Mucosa of stomach (tissue), 1 donor: Measurements from ENCODE around the gene RAD54L.
"Not testable (repeated sequence)": the region's sequence is repeated elsewhere in the genome, so short reads cannot be mapped to it uniquely, and the experiment has no call there.

ENCODE experiments used
- H3K27me3 ChIP-seq: one replicate; pipeline ENCODE4 v1.7.0; 2013; ENCODE audit warnings: mild to moderate bottlenecking, low read length; ENCODE audit not compliant: control insufficient read depth, insufficient read depth
- H3K36me3 ChIP-seq: one replicate; pipeline ENCODE4 v1.7.0; 2013; ENCODE audit warnings: low read length; ENCODE audit not compliant: control insufficient read depth, insufficient read depth
- H3K4me1 ChIP-seq: one replicate; pipeline ENCODE4 v1.7.0; 2013; ENCODE audit warnings: mild to moderate bottlenecking, low read length; ENCODE audit not compliant: control insufficient read depth, insufficient read depth
- H3K4me3 ChIP-seq: one replicate; pipeline ENCODE4 v1.7.0; 2013; ENCODE audit warnings: low read length
- H3K9ac ChIP-seq: one replicate; pipeline ENCODE4 v1.7.0; 2013; ENCODE audit warnings: mild to moderate bottlenecking, low read length, moderate library complexity
- H3K9me3 ChIP-seq: one replicate; pipeline ENCODE4 v1.7.0; 2013; ENCODE audit warnings: mild to moderate bottlenecking, low read length, moderate library complexity; ENCODE audit not compliant: control insufficient read depth
- donor health status: Pancreatic carcinoma.

RAD54L gene

DNA sequence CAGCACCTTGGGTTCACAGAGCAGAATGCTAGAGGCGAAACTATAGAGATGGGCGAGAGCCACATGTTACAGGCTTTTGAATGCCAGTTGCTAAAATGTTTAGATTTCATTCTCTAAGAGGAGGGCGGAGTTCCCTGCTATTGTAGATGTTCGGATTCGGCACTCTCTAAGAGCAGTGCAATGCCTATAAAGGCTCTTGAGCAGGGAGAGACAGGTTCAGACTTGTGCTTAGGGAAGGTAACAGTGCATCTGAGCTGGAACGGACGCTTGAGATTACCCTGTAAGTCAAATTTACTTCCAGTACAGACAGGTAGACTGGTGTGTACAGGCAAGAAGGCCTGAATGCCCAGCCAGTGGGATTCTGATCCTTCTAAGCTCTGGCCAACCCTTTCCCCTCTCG, 29.1 kb upstream of the RAD54L start:
- Histone ChIP-seq H3K4me3 (no peak overlapping the region), H3K27me3 (no peaks in the 10 kb centered on the region), H3K9me3 (no peaks in the 10 kb centered on the region), H3K4me1 (no peaks in the 10 kb centered on the region), H3K36me3 (no peaks in the 10 kb centered on the region), H3K9ac (no peak overlapping the region)

DNA sequence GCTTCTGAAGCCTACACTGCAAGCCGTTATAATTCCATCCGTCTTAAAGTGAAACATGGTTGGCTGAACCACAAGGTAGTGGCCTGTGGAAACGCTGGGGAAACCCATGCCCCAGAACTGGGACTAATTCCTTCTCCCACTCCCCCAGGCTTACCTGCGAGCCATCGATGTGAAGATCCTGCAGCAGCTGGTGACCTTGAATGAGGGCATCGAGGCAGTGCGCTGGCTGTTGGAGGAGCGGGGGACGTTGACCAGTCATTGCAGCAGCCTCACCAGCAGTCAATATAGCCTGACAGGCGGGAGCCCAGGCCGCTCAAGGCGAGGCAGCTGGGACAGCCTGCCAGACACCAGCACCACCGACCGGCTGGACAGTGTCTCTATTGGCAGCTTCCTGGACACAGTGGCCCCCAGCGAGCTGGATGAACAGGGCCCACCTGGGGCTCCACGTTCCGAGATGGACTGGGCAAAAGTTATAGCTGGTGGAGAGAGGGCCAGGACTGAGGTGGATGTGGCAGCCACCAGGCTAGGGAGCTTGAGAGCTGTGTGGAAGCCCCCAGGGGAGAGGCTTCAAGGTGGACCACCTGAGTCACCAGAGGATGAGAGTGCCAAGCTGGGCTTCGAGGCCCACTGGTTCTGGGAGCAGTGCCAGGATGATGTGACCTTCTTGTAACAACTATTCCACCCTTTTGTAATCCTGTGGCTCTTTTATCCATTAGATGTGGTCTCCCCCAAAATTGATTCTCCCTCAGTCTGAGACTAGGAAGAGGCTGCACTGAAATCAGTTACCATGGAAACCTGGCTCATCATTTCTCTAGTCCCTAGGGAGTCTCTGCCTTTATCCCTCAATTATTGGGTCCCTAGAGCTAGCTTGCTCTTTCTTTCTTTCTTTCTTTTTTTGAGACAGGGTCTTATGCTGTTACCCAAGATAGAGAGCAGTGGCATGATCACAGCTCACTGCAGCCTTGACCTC, 27.7 kb upstream of the RAD54L start:
- Histone ChIP-seq H3K27me3 (no peaks in the 10 kb centered on the region), H3K4me3 (no peak overlapping the region), H3K36me3 (no peaks in the 10 kb centered on the region), H3K9me3 (no peaks in the 10 kb centered on the region), H3K9ac (no peak overlapping the region), H3K4me1 (peaks cover 3% of the 10 kb centered on the region)

DNA sequence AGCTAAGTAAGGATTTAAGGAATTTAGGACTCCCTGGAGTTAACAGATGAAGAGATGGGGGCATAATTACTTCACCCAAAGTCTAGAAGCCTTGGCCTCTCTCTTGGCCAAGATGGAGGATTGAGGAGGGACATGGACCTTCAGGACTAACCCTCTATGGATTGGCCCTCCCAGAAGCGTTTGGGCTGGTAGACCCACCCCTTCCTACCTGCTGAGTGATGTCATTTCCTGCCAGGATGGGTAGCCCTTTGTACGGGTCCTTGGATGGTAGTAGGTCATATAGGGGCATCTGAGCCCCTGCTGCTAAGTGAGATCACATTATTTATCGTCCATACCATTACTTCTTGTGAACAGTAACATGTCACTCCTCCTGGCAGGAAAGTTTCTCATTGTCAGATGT, 26.8 kb upstream of the RAD54L start:
- Histone ChIP-seq H3K4me3 (no peak overlapping the region), H3K36me3 (no peaks in the 10 kb centered on the region), H3K9me3 (no peaks in the 10 kb centered on the region), H3K4me1 (peaks cover 3% of the 10 kb centered on the region), H3K27me3 (no peaks in the 10 kb centered on the region), H3K9ac (no peak overlapping the region)

DNA sequence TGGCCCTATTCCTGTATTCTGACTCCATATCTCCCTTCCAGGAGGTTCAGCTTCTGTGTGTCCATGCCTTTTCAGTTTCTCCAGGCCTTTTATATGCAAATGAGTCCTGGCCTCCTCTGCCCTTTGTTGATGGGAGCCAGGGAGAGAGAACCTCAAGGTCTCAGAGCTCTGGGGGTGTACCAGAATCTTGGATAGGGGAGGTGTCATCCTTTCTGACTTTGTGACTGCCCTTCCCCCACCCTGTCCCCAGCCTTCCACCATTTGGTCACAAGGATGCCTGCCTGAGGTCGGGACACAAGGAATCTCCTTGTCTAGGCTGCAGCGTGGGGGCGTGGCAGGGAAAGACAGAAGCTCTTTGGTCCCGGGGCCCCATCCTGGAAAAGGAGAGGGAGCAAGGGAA, 25.8 kb upstream of the RAD54L start:
- Histone ChIP-seq H3K9ac (no peak overlapping the region), H3K4me1 (peaks cover 3% of the 10 kb centered on the region)

DNA sequence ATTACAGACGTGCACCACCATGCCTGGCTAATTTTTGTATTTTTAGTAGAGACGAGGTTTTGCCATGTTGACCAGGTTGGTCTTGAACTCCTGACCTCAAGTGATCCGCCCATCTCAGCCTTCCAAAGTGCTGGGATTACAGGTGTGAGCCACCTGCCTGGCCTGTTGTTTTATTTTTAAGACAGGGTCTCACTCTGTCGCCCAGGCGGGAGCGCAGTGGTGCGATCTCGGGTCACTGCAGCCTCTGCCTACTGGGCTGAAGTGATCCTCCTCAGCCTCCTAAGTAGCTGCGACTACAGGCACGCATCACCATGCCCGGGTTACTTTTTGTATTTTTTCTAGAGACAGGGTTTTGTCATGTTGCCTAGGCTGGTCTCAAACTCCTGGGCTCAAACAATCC, 24.5 kb upstream of the RAD54L start:
- H3K9me3 ChIP-seq, H3K27me3 ChIP-seq, H3K4me3 ChIP-seq, H3K9ac ChIP-seq, H3K4me1 ChIP-seq, H3K36me3 ChIP-seq: not testable (repeated sequence)

More for the DNA sequence above, 25.8 kb upstream of the RAD54L start:
- no peaks in the 10 kb centered on the region for H3K36me3 ChIP-seq
- no peak overlapping the region for H3K4me3 ChIP-seq
- H3K27me3 ChIP-seq = no peaks in the 10 kb centered on the region
- H3K9me3 ChIP-seq = no peaks in the 10 kb centered on the region

DNA sequence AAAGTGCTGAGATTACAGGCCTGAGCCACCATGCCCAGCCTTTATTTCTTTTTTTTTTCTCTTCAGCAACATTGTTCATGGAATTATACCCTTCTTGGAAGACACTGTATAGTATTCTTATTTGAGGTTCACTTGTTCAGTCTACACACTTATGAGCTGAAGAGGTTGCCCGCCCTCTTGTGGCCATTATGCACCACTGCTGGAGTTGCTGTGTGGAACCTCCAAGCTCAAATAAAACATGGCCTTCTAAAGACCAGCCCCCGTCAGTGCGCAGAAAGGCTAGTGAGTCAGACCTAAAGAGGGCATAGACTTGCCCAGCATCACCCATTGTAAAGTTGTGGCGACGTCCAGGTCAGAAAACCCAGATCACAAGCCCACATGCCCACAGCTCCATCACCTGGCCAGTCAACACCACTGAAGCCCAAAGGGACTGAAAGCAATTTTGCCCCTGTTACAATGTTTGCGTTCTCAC, 24.1 kb upstream of the RAD54L start:
- no peaks in the 10 kb centered on the region for H3K9me3 ChIP-seq
- H3K4me3 ChIP-seq = no peak overlapping the region
- H3K4me1 ChIP-seq = peaks cover 3% of the 10 kb centered on the region
- no peak overlapping the region for H3K9ac ChIP-seq
- no peaks in the 10 kb centered on the region for H3K36me3 ChIP-seq
- H3K27me3 ChIP-seq = no peaks in the 10 kb centered on the region

DNA sequence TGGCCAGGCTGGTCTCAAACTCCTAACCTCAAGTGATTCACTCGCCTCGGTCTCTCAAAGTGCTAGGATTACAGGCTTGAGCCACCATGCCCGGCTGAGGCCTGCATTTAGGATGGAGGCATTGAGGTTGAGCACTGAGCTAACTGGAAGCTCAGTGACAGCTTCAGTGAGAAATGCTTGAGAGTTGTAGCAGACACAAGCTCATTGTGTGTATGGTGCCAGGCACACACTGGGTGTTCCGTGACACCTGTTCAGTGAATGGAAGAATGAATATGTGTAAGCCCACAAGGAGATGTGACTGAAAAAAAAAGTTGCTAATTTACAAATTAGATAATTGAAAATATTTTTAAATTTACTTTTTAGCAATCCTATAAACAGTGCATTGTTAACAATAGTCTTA, 22.6 kb upstream of the RAD54L start:
- Histone ChIP-seq H3K27me3 (no peaks in the 10 kb centered on the region), H3K9me3 (no peaks in the 10 kb centered on the region), H3K36me3 (no peaks in the 10 kb centered on the region), H3K4me1 (peaks cover 3% of the 10 kb centered on the region), H3K4me3 (no peak overlapping the region), H3K9ac (no peak overlapping the region)

DNA sequence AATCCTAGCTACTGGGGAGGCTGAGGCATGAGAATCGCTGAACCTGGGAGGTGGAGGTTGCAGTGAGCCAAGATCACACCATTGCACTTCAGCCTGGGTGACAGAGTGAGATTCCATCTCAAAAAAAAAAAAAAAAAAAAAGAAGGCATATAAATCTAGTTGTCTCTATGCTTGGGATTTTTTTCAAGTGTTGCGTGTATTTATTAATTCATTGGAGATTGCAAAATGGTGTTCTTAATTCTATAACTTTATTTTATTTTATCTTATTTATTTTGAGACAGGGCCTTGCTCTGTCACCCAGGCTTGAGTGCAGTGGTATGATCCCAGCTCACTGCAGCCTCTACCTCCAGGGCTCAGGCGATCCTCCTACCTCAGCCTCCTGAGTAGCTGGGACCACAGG, 16.3 kb upstream of the RAD54L start:
- H3K9me3 ChIP-seq, H3K27me3 ChIP-seq, H3K9ac ChIP-seq, H3K36me3 ChIP-seq, H3K4me3 ChIP-seq, H3K4me1 ChIP-seq: not testable (repeated sequence)

DNA sequence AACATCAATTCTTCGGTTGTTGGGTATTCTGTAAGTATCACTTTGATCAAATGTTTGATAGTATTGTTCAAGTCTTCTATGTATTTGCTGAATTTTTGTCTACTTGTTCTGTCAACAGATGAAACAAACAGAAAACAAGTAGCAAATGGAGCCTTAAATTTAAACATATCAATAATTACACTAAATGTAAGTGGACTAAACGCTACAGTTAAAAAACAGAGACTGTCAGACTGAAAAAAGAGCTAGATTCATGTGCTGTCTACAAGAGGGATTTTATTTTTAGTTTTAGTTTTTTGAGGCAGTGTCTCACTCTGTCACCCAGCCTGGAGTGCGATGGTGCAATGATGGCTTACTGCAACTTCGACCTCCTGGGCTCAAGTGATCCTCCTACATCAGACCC, 10.7 kb upstream of the RAD54L start:
- no peaks in the 10 kb centered on the region for H3K4me1 ChIP-seq
- H3K27me3 ChIP-seq = no peaks in the 10 kb centered on the region
- no peaks in the 10 kb centered on the region for H3K9me3 ChIP-seq
- H3K4me3 ChIP-seq = no peak overlapping the region
- no peaks in the 10 kb centered on the region for H3K36me3 ChIP-seq
- H3K9ac ChIP-seq = no peak overlapping the region

DNA sequence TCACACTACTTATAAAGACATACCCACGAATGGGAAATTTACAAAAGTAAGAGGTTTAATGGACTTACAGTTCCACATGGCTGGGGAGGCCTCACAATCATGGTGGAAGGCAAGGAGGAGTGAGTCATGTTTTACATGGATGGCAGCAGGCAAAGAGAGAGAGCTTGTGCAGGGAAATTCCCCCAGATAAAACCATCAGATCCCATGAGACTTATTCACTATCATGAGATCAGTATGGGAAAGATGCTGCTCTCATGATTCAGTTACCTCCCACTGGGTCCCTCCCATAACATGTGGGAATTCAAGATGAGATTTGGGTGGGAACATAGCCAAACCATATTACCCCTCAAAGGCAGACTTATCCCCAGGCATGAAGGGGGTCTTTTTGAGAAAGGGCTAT, 8.7 kb upstream of the RAD54L start:
- H3K9me3 ChIP-seq, H3K27me3 ChIP-seq, H3K4me1 ChIP-seq, H3K4me3 ChIP-seq, H3K9ac ChIP-seq, H3K36me3 ChIP-seq: not testable (repeated sequence)

DNA sequence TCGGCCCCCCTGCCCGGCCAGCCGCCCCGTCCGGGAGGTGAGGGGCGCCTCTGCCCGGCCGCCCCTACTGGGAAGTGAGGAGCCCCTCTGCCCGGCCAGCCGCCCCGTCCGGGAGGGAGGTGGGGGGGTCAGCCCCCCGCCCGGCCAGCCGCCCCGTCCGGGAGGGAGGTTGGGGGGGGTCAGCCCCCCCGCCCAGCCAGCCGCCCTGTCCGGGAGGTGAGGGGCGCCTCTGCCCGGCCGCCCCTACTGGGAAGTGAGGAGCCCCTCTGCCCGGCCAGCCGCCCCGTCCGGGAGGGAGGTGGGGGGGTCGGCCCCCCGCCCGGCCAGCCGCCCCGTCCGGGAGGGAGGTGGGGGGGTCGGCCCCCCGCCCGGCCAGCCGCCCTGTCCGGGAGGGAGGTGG, 5.8 kb upstream of the RAD54L start:
- not testable (repeated sequence) for H3K27me3 ChIP-seq, H3K4me3 ChIP-seq, H3K4me1 ChIP-seq, H3K36me3 ChIP-seq, H3K9ac ChIP-seq, H3K9me3 ChIP-seq

DNA sequence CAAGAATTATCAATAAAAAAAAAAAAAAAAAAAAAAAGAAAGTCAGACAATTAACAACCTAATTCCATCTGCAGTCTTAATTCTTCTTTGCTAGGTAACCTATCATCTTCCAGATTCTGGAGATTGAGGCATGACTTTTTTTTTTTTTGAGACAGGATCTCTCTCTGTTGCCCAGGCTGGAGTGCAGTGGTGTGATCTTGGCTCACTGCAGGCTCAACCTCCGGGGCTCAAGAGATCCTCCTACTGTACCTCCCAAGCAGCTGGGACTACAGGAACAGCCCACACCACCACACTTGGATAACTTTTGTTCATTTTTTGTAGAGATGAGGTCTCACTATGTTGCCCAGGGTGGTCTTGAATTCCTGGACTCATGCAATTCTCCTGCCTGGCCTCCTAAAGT, 4.6 kb upstream of the RAD54L start:
- H3K4me1 ChIP-seq = peaks cover 7% of the 10 kb centered on the region
- no peaks in the 10 kb centered on the region for H3K36me3 ChIP-seq
- no peaks in the 10 kb centered on the region for H3K27me3 ChIP-seq
- H3K4me3 ChIP-seq = no peak overlapping the region
- H3K9me3 ChIP-seq = no peaks in the 10 kb centered on the region
- H3K9ac ChIP-seq = no peak overlapping the region
